COLO668 (cell line): ENCODE results near the gene ZNF544.

Source experiments
- DNase-seq: peaks from one replicate; lab custom pipeline; 2025; ENCODE audit not compliant: unreplicated experiment; lab: John Stamatoyannopoulos, UW

Gene ZNF544

GRCh38 chr19:58228585-58229254, at the start of gene ZNF544:
TSS of gene ZNF544 (plus strand) at chr19:58228914. CDS start at chr19:58244024, 15,110 bp downstream.
- DNase-seq, result peak; percentile 91

GRCh38 chr19:58181902-58182576, 46.7 kb upstream of the ZNF544 start:
- DNase-seq, result peak; percentile 43

- no peak for DNase-seq
These were observed 46.1 kb upstream of the ZNF544 start for GRCh38 chr19:58182577-58182988.

- DNase-seq, result peak; percentile 92
These were observed 45.5 kb upstream of the ZNF544 start, which contains the start of gene ZNF274 for GRCh38 chr19:58182989-58183816. TSS of gene ZNF274 (plus strand) at chr19:58183061. CDS start at chr19:58183966, 905 bp downstream.

GRCh38 chr19:58183817-58184215, 44.9 kb upstream of the ZNF544 start:
- no peak for DNase-seq

- no peak for DNase-seq
These were observed 31.7 kb upstream of the ZNF544 start for GRCh38 chr19:58196901-58197616.

- no peak for DNase-seq
These were observed 24.8 kb upstream of the ZNF544 start for GRCh38 chr19:58203814-58204475.

GRCh38 chr19:58204566-58204965, 24.1 kb upstream of the ZNF544 start:
- DNase-seq, result no peak

- DNase-seq, result no peak
These were observed 19.1 kb upstream of the ZNF544 start for GRCh38 chr19:58209577-58209976.

- no peak for DNase-seq
These were observed 16.2 kb upstream of the ZNF544 start for GRCh38 chr19:58212336-58213074.

GRCh38 chr19:58213075-58213369, 15.7 kb upstream of the ZNF544 start:
- DNase-seq, result no peak

GRCh38 chr19:58217069-58217481, 11.6 kb upstream of the ZNF544 start:
- no peak for DNase-seq

GRCh38 chr19:58217607-58218391, 10.9 kb upstream of the ZNF544 start:
- no peak for DNase-seq

- DNase-seq, result peak; percentile 9
These were observed 9.8 kb upstream of the ZNF544 start for GRCh38 chr19:58218899-58219298.

- peak; percentile 66 for DNase-seq
These were observed 640 bp upstream of the ZNF544 start for GRCh38 chr19:58227964-58228584.

GRCh38 chr19:58229255-58229639, 533 bp downstream of the ZNF544 start:
- DNase-seq, result peak; percentile 56

GRCh38 chr19:58237324-58237723, 8.6 kb downstream of the ZNF544 start:
- DNase-seq, result no peak

- no peak for DNase-seq
These were observed 14.6 kb downstream of the ZNF544 start for GRCh38 chr19:58243351-58243750.

- DNase-seq, result no peak
These were observed 20.2 kb downstream of the ZNF544 start for GRCh38 chr19:58248886-58249285.
